ENCODE data around the gene MLKL.

Gene MLKL

DNA sequence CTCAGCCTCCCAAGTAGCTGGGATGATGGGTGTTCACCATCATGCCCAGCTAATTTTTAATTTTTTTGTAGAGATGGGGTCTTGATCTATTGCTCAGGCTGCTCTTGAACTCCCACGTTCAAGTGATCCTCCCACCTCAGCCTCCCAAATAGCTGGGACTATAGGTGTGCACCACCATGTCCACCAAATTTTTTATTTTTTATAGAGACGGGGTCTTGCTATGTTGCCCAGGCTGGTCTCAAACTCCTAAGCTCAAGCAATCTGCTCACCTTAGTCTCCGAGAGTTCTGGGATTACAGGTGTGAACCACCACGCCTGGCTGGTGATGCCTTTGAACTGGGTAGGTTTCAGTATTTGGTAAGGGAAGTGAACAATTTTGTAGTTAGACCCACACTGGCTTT lies 43.9 kb upstream of the MLKL start:
- TF ChIP-seq, protein P1, sequence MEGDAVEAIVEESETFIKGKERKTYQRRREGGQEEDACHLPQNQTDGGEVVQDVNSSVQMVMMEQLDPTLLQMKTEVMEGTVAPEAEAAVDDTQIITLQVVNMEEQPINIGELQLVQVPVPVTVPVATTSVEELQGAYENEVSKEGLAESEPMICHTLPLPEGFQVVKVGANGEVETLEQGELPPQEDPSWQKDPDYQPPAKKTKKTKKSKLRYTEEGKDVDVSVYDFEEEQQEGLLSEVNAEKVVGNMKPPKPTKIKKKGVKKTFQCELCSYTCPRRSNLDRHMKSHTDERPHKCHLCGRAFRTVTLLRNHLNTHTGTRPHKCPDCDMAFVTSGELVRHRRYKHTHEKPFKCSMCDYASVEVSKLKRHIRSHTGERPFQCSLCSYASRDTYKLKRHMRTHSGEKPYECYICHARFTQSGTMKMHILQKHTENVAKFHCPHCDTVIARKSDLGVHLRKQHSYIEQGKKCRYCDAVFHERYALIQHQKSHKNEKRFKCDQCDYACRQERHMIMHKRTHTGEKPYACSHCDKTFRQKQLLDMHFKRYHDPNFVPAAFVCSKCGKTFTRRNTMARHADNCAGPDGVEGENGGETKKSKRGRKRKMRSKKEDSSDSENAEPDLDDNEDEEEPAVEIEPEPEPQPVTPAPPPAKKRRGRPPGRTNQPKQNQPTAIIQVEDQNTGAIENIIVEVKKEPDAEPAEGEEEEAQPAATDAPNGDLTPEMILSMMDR (IDR thresholded peaks at IDR 0.05; ENCODE audit: insufficient read depth, low read depth, low read length, missing control alignments) = no peak
- no peak for DNase-seq (ENCODE audit: low read depth)
- H3K4me3 ChIP-seq (ENCODE audit: low read depth, low read length) = no peak overlapping the region

DNA sequence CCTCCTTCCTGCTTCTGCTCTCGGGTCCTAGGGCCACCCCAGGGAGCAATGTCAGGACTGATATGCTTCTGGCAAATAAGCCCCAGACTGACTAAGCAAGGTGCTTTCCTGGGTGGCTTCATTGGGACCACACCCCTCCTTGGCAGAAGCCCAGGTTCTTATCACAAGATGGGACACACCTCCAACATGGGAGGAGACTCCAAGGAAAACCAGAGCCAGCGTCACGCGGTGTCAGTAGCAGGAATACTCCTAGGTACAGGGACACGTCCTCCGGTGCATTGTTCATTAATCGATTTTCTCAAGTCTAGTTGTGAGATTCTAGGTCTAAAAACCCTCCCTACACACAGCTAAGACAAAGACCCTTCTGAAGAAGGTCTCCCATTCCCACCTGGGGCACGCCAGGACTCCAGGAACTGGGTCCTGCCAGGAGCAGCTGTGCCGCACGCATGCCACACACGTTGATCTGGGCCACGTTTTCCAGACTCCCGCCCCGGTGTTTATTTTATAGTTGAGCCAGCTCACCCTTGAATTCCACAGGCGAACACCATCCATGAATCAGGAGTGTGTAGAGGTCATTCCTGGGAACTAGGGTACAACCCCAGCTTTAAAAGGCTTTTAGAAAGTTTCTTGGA lies 43.1 kb upstream of the MLKL start:
- no peak for DNase-seq (ENCODE audit: low read depth)
- TF ChIP-seq, protein P1 (IDR thresholded peaks at IDR 0.05; ENCODE audit: insufficient read depth, low read depth, low read length, missing control alignments) = no peak
- H3K4me3 ChIP-seq (ENCODE audit: low read depth, low read length) = no peak overlapping the region

DNA sequence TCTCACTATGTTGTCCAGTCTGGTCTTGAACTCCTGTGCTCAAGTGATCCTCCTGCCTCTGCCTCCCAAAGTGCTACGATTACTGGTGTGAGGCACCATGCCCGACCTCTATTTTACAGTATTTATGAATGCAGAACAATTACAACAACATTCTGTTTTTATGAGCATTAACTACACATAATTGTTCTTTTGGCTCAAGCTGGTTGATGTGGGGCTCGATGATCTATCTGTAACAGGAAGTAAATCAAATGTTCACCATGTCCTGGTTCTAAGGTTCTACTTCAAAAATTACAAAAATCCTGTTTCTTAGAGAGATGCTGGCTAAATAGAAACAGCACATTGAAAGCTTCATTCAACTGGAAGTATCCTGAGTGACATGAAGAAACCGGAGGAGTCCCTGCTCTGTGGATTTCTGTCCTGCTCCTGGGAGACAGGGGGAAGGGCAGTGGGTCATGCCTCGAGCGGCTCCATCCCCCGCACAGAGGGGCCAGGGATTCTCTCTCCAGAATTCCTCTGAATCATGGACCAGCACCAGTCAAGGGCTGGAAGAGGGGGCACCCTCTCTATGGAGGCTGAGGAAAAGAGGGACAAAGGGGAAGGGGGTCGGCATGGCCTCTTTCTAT lies 42.5 kb upstream of the MLKL start:
- no peak for DNase-seq (ENCODE audit: low read depth)
- no peak overlapping the region for H3K4me3 ChIP-seq (ENCODE audit: low read depth, low read length)
- TF ChIP-seq, protein P1 (IDR thresholded peaks at IDR 0.05; ENCODE audit: insufficient read depth, low read depth, low read length, missing control alignments) = no peak

DNA sequence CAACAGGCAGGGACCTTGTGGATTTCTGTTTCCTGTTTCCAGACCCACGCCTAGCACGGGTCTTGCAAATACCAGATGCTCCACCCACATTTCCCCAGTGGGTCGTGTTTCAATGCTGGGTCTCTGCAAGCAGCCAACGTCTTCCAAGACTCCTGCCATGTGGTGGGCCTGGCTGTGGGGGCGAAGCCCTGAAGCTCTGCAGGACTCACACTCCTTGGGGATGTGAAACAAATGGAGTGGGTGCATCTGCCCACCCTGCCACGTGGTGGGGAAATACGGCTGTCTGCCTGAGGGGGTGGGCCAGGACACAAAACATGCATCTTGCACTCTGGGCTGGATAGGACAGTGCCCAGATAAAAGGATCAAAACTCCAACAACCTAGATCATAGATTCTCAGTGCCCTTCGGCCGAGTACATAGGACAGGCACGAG lies 41.4 kb upstream of the MLKL start:
- TF ChIP-seq, protein P1 (IDR thresholded peaks at IDR 0.05; ENCODE audit: insufficient read depth, low read depth, low read length, missing control alignments) = no peak
- no peak for DNase-seq (ENCODE audit: low read depth)
- H3K4me3 ChIP-seq (ENCODE audit: low read depth, low read length) = no peak overlapping the region

DNA sequence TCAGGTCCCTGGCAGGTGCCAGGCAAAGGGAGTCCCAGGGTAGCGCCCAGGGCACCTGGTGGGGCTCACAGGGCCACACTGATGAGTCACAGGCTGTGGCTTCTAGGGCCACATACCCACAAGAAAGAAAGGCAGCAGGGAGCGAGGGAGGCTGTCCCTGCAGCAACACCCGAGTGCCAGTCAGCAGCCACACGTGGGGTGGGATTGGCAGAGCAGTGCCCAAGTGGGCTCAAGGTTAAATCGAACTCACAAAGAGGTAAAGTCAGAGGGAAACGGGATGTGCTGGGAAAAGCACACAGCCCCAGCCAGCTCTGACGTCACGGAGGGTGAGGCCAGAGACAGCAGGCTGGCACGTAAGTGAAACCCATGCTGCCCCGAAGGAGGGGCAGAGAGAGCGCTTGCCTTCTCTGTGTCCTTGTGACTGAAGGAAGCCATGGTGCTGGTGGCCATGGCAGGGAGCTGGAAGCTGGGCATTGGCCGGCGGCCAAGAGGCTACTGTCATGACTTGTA lies 40.2 kb upstream of the MLKL start:
- DNase-seq (ENCODE audit: low read depth) = no peak
- TF ChIP-seq, protein P1 (IDR thresholded peaks at IDR 0.05; ENCODE audit: insufficient read depth, low read depth, low read length, missing control alignments) = no peak
- no peak overlapping the region for H3K4me3 ChIP-seq (ENCODE audit: low read depth, low read length)

DNA sequence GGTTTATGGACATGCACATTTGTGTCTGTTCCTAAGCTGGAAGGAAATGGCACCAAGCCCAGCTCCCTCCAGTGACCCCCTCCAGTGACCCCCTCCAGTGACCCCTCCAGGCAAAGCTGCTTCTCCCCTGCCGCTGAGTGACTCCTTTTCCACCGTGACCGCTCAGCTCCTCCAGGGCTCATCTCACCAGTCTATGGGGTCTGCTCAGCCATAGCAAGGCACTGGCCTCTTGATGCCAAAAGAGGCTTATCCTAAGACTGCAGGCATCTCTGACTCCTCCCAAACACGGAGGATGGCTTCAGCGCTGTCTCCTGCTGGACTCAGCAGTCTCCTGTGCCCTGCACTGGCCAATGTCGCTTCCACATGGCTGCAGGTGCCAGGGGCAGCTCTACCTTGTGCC lies 38.6 kb upstream of the MLKL start:
- no peak for DNase-seq (ENCODE audit: low read depth)
- TF ChIP-seq, protein P1 (IDR thresholded peaks at IDR 0.05; ENCODE audit: insufficient read depth, low read depth, low read length, missing control alignments) = no peak
- H3K4me3 ChIP-seq (ENCODE audit: low read depth, low read length) = no peak overlapping the region
